ENCODE results near the gene QTRT2.

DNA sequence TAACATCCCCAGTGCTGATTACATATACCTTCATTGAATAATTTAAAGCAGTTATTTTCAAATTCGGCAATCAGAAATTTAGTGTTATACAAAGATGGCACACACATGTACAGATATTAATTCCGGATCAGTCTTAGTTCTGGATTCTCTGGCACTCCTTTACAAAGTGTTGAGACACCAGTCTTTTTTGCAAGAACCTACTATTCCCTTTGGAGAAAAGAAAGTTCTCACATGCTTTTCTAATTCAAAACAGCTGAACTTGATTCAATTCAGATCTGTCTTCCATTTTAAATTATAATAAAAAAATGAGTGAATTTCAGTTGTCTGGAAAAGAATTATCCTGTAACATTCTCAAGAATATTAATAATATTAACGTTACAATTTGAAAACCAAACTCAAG is 20.6 kb upstream of the QTRT2 start:
- no peak for TF ChIP-seq CTCF (IDR thresholded peaks at IDR 0.05; ENCODE audit: low read depth, low read length)
- TF ChIP-seq EZH2phosphoT487 (IDR thresholded peaks at IDR 0.05; ENCODE audit: low read depth) = no peak

Measured in OCI-LY3 (cell line).